Neuronal stem cell (in vitro differentiated cells): Measurements from ENCODE around the gene FBXO33.
"Not testable (repeated sequence)": the region's sequence is repeated elsewhere in the genome, so short reads cannot be mapped to it uniquely, and the experiment has no call there.

Experiments used
- DNase-seq: peaks from one replicate; pipeline ENCODE4 v3.0.0-alpha.2; 2013; ENCODE audit warnings: low spot score
- H2AFZ ChIP-seq: one replicate; pipeline ENCODE4 v1.6.1; 2013; ENCODE audit warnings: mild to moderate bottlenecking, low read length, inconsistent platforms
- H2AK5ac ChIP-seq: 2 replicates; pipeline ENCODE4 v1.6.1; 2013; ENCODE audit warnings: low read depth, mild to moderate bottlenecking, inconsistent platforms, low read length, moderate library complexity, mixed read lengths
- H2BK120ac ChIP-seq: 2 replicates; pipeline ENCODE4 v1.6.1; 2013; ENCODE audit warnings: low read depth, mild to moderate bottlenecking, inconsistent platforms, low read length, moderate library complexity, mixed read lengths
- H2BK12ac ChIP-seq: one replicate; pipeline ENCODE4 v1.6.1; 2013; ENCODE audit warnings: low read length, inconsistent platforms
- H2BK15ac ChIP-seq: 2 replicates; pipeline ENCODE4 v1.6.1; 2013; ENCODE audit warnings: mild to moderate bottlenecking, low read length, inconsistent platforms, mixed read lengths
- H2BK5ac ChIP-seq: one replicate; pipeline ENCODE4 v1.6.1; 2013; ENCODE audit warnings: inconsistent platforms, mild to moderate bottlenecking, low read length, moderate library complexity
- H3K14ac ChIP-seq: one replicate; pipeline ENCODE4 v1.6.1; 2013; ENCODE audit warnings: low read length, inconsistent platforms
- H3K18ac ChIP-seq: 2 replicates; pipeline ENCODE4 v1.6.1; 2013; ENCODE audit warnings: low read length, inconsistent platforms
- H3K23ac ChIP-seq: 2 replicates; pipeline ENCODE4 v1.6.1; 2013; ENCODE audit warnings: low read depth, mild to moderate bottlenecking, mixed read lengths, low read length, inconsistent platforms; ENCODE audit not compliant: poor library complexity
- H3K27ac ChIP-seq: replicated peaks from 3 replicates; pipeline ENCODE4 v1.5.1; 2013; ENCODE audit warnings: low read length, inconsistent platforms
- H3K27me3 ChIP-seq, 3 experiments: 2 replicates each; pipeline ENCODE4 v1.6.1; 2013; ENCODE audit warnings: low read length in 3 of 3, mild to moderate bottlenecking in 2 of 3, inconsistent platforms in 1 of 3, low read depth in 1 of 3, mixed read lengths in 1 of 3, moderate library complexity in 1 of 3; ENCODE audit not compliant: control insufficient read depth in 3 of 3, insufficient read depth in 3 of 3
- H3K36me3 ChIP-seq, 2 donors: replicated peaks in 1 of 2; 2 replicates each; pipeline ENCODE4 v1.6.1; 2013; ENCODE audit warnings: low read length in 2 of 2; ENCODE audit not compliant: control insufficient read depth in 2 of 2, insufficient read depth in 2 of 2
- H3K4ac ChIP-seq: 2 replicates; pipeline ENCODE4 v1.6.1; 2013; ENCODE audit warnings: inconsistent platforms, mild to moderate bottlenecking, low read length, moderate library complexity
- H3K4me1 ChIP-seq, 2 donors: 1 replicate in 1 of 2; 2 replicates in 1 of 2; pipeline ENCODE4 v1.6.1; 2013; ENCODE audit warnings: low read length in 2 of 2, low read depth in 1 of 2; ENCODE audit not compliant: control insufficient read depth in 2 of 2, insufficient read depth in 1 of 2
- H3K4me2 ChIP-seq: one replicate; pipeline ENCODE4 v1.6.1; 2013; ENCODE audit warnings: mild to moderate bottlenecking, low read length, inconsistent platforms; ENCODE audit not compliant: insufficient read depth, poor library complexity, severe bottlenecking
- H3K4me3 ChIP-seq, 2 donors: 2 replicates each; pipeline ENCODE4 v1.5.1; 2013; ENCODE audit warnings: low read length in 2 of 2, mild to moderate bottlenecking in 2 of 2, inconsistent platforms in 1 of 2, moderate library complexity in 1 of 2
- H3K79me1 ChIP-seq: one replicate; pipeline ENCODE4 v1.6.1; 2013; ENCODE audit warnings: low read depth, mild to moderate bottlenecking, inconsistent platforms, low read length, moderate library complexity
- H3K9ac ChIP-seq: one replicate; pipeline ENCODE4 v1.6.1; 2013; ENCODE audit warnings: mild to moderate bottlenecking, low read depth, low read length, inconsistent platforms; ENCODE audit not compliant: poor library complexity
- H3K9me3 ChIP-seq, 2 donors: replicated peaks in 1 of 2; 2 replicates each; pipeline versions ENCODE3 to v1.6.1; 2013; ENCODE audit warnings: low read length in 2 of 2, mild to moderate bottlenecking in 2 of 2, inconsistent platforms in 1 of 2, low read depth in 1 of 2, mixed read lengths in 1 of 2, moderate library complexity in 1 of 2; ENCODE audit not compliant: control insufficient read depth in 2 of 2, insufficient read depth in 1 of 2
- H4K8ac ChIP-seq: one replicate; pipeline ENCODE4 v1.6.1; 2013; ENCODE audit warnings: low read depth, mild to moderate bottlenecking, inconsistent platforms, low read length, moderate library complexity
- H4K91ac ChIP-seq: one replicate; pipeline ENCODE4 v1.6.1; 2013; ENCODE audit warnings: low read length, low read depth, mild to moderate bottlenecking, inconsistent platforms; ENCODE audit not compliant: poor library complexity
- WGBS, 2 donors: extraction: QIAGEN DNeasy Blood & Tissue Kit; methylation state at CpG; one replicate each; pipeline ENCODE4 v1.1.7; 2013; ENCODE audit warnings: missing lambda C conversion rate in 2 of 2, mixed read lengths in 1 of 2; ENCODE audit not compliant: insufficient read length in 2 of 2, insufficient replicate concordance in 1 of 2; ENCODE audit errors: extremely low coverage in 2 of 2; 5-methylcytosine and 5-hydroxymethylcytosine counted together

Gene FBXO33

DNA sequence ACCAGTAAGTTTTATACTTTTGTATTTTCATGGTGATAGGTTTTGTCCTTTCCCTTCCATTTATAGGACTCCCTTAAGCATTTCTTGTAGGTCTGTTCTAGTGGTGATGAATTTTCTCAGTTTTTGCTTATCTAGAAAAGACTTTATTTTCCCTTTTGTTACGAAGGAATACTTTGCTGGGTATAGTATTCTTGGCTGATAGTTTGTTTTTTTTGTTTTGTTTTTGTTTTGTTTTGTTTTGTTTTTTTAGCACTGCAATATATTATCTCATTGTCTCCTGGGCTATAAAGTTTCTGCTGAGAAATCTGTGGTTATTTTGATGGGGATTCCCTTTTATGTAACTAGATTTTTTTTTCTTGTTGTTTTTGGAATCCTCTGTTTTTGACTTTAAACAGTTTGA lies 67.7 kb downstream of the FBXO33 start:
- Histone ChIP-seq H2AK5ac (no peak overlapping the region), H2AFZ (no peak overlapping the region), H2BK5ac (no peak overlapping the region), H3K9ac (no peak overlapping the region), H3K18ac (no peak overlapping the region), H3K79me1 (no peaks in the 10 kb centered on the region), H4K91ac (no peak overlapping the region), H3K4me3 (no peak overlapping the region), H3K4ac (no peak overlapping the region), H3K4me2 (no peak overlapping the region), H3K23ac (no peak overlapping the region), H2BK15ac (no peak overlapping the region), H3K27me3 (no peaks in the 10 kb centered on the region), H3K9me3 (peaks cover 3 to 5% of the 10 kb centered on the region in 2 donors), H3K14ac (no peak overlapping the region), H4K8ac (no peak overlapping the region), H3K4me1 (peaks cover 3 to 17% of the 10 kb centered on the region in 2 donors), H3K36me3 (no peaks in the 10 kb centered on the region), H3K27ac (no peak overlapping the region), H2BK120ac (no peak overlapping the region), H2BK12ac (no peak overlapping the region)
- DNase-seq = no peak
- no CpG with 5 or more reads among the region's 1 CpG for WGBS, 2 donors

DNA sequence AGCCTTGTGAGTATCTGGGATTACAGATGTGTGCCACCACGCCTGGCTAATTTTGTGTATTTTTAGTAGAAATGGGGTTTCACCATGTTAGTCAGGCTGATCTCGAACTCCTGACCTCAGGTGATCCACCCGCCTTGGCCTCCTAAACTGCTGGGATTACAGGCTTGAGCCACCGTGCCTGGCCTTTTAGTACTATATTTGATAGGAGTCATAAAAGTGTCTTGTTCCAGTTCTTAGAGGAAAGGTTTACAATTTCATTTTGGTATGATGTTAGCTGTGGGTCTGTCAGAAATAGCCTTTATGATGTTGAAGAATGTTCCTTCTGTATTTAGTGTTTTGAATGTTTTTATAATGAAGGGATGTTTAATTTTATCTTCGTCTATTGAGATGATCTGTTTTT lies 70.7 kb downstream of the FBXO33 start:
- not testable (repeated sequence) for H3K14ac ChIP-seq, H3K9ac ChIP-seq, H2BK5ac ChIP-seq, H3K4me1 ChIP-seq, H2AFZ ChIP-seq, H3K27me3 ChIP-seq, H3K27ac ChIP-seq, H4K8ac ChIP-seq, H3K18ac ChIP-seq, H3K9me3 ChIP-seq, H3K4me2 ChIP-seq, H2BK120ac ChIP-seq, H3K23ac ChIP-seq, H2BK15ac ChIP-seq, H2BK12ac ChIP-seq, H3K4me3 ChIP-seq, H4K91ac ChIP-seq, H3K4ac ChIP-seq, H2AK5ac ChIP-seq, H3K79me1 ChIP-seq, H3K36me3 ChIP-seq, DNase-seq
- no CpG with 5 or more reads among the region's 5 CpGs for WGBS, 2 donors

- no peak overlapping the region for H3K27ac ChIP-seq
- no peak overlapping the region for H3K23ac ChIP-seq
- no peak overlapping the region for H3K4me3 ChIP-seq
- H2BK15ac ChIP-seq = no peak overlapping the region
- no peak overlapping the region for H2AK5ac ChIP-seq
- H3K79me1 ChIP-seq = no peaks in the 10 kb centered on the region
- H3K4me2 ChIP-seq = no peak overlapping the region
- H3K4ac ChIP-seq = no peak overlapping the region
- no peak overlapping the region for H2AFZ ChIP-seq
- no peak overlapping the region for H2BK5ac ChIP-seq
- H3K27me3 ChIP-seq = no peaks in the 10 kb centered on the region
- no peak overlapping the region for H3K18ac ChIP-seq
- H4K91ac ChIP-seq = no peak overlapping the region
- H3K9ac ChIP-seq = no peak overlapping the region
- H2BK120ac ChIP-seq = no peak overlapping the region
- H4K8ac ChIP-seq = no peak overlapping the region
- no peaks in the 10 kb centered on the region for H3K4me1 ChIP-seq
- peaks cover 3 to 9% of the 10 kb centered on the region in 2 donors for H3K9me3 ChIP-seq
- DNase-seq = no peak
- H2BK12ac ChIP-seq = no peak overlapping the region
- no peak overlapping the region for H3K14ac ChIP-seq
- H3K36me3 ChIP-seq = no peaks in the 10 kb centered on the region
Observed at GRCh38 chr14:39360316-39360715, 71.9 kb downstream of the FBXO33 start.

- H3K4me3 ChIP-seq, H2BK120ac ChIP-seq, H3K18ac ChIP-seq, H3K79me1 ChIP-seq, H3K14ac ChIP-seq, H2AK5ac ChIP-seq, H4K91ac ChIP-seq, H4K8ac ChIP-seq, H3K27me3 ChIP-seq, H3K4ac ChIP-seq, H2AFZ ChIP-seq, H2BK5ac ChIP-seq, H3K27ac ChIP-seq, H2BK12ac ChIP-seq, H3K23ac ChIP-seq, DNase-seq, H3K9ac ChIP-seq, H3K36me3 ChIP-seq, H3K4me1 ChIP-seq, H3K9me3 ChIP-seq, H3K4me2 ChIP-seq, H2BK15ac ChIP-seq: not testable (repeated sequence)
- no CpG with 5 or more reads among the region's 10 CpGs for WGBS, 2 donors
Observed at GRCh38 chr14:39359069-39359468, 73.2 kb downstream of the FBXO33 start.
